Ishikawa (cell line): ENCODE results near the gene HOXA11.

Experiments
- CEBPB ChIP-seq: IDR thresholded peaks from 2 replicates; pipeline ENCODE4 v1.6.1; 2012
- CREB1 ChIP-seq: IDR thresholded peaks from 2 replicates; pipeline ENCODE4 v1.6.1; 2012; ENCODE audit warnings: low read depth
- EP300 ChIP-seq: IDR thresholded peaks from 2 replicates; pipeline ENCODE4 v1.6.1; 2012; ENCODE audit warnings: borderline replicate concordance
- RAD21 ChIP-seq: IDR thresholded peaks from 2 replicates; pipeline ENCODE4 v1.6.1; 2012; ENCODE audit warnings: low read depth
- TCF12 ChIP-seq: IDR thresholded peaks from 2 replicates; pipeline ENCODE4 v1.6.1; 2012; ENCODE audit warnings: low read depth
- YY1 ChIP-seq: IDR thresholded peaks from 2 replicates; pipeline ENCODE4 v1.6.1; 2012; ENCODE audit warnings: low read depth
- ZBTB7A ChIP-seq: IDR thresholded peaks from 2 replicates; pipeline ENCODE4 v1.6.1; 2012; ENCODE audit warnings: low read depth
- TF ChIP-seq, protein P1 (sequence below): IDR thresholded peaks from 2 replicates; pipeline ENCODE4 v1.6.1; 2012; ENCODE audit warnings: low read depth, mild to moderate bottlenecking

DNA sequence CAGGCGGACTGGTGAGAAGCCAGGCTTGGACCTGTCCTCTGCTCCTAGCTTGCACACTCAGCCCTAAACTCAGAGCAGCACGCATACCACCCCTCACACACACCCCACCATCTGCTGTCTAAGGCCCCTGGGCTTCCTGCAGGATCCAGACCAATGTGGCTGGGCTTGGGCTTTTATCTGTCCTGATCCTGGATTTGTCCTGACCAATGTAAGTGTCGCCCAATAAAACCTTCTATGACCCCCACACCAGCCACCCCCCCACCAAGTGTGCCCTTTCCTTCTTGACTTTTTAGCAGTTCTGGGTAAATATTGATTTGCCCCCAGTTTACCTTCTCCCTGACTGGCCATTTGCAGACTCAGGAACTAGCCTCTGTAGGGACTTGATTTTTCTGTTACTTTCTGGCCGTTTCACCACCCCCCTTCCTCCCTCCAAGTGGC lies 16.6 kb upstream of the HOXA11 start:
- TF ChIP-seq YY1 = no peak
- no peak for TF ChIP-seq TCF12
- no peak for TF ChIP-seq CEBPB
- no peak for TF ChIP-seq CREB1
- TF ChIP-seq ZBTB7A = no peak
- TF ChIP-seq EP300 = no peak
- TF ChIP-seq, protein P1, sequence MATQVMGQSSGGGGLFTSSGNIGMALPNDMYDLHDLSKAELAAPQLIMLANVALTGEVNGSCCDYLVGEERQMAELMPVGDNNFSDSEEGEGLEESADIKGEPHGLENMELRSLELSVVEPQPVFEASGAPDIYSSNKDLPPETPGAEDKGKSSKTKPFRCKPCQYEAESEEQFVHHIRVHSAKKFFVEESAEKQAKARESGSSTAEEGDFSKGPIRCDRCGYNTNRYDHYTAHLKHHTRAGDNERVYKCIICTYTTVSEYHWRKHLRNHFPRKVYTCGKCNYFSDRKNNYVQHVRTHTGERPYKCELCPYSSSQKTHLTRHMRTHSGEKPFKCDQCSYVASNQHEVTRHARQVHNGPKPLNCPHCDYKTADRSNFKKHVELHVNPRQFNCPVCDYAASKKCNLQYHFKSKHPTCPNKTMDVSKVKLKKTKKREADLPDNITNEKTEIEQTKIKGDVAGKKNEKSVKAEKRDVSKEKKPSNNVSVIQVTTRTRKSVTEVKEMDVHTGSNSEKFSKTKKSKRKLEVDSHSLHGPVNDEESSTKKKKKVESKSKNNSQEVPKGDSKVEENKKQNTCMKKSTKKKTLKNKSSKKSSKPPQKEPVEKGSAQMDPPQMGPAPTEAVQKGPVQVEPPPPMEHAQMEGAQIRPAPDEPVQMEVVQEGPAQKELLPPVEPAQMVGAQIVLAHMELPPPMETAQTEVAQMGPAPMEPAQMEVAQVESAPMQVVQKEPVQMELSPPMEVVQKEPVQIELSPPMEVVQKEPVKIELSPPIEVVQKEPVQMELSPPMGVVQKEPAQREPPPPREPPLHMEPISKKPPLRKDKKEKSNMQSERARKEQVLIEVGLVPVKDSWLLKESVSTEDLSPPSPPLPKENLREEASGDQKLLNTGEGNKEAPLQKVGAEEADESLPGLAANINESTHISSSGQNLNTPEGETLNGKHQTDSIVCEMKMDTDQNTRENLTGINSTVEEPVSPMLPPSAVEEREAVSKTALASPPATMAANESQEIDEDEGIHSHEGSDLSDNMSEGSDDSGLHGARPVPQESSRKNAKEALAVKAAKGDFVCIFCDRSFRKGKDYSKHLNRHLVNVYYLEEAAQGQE = no peak
- no peak for TF ChIP-seq RAD21
